ENCODE results near the gene ANKRD44.

- no peak for TF ChIP-seq CTCF (IDR thresholded peaks at IDR 0.05)
- no peak for TF ChIP-seq POLR2A (IDR thresholded peaks at IDR 0.05)
These were observed 369.0 kb downstream of the ANKRD44 start for GRCh38 chr2:196941398-196942078.
